SU-DHL-6 (cell line): ENCODE data around the gene C4BPB.

Source experiments
- EZH2phosphoT487 ChIP-seq: fragments of 200-600 bp; sonication (generic), shearing (Covaris generic); conservative IDR thresholded peaks from 2 replicates; pipeline ENCODE4 v1.6.1; 2018; ENCODE audit warnings: mild to moderate bottlenecking, antibody characterized with exemption, low read length, moderate library complexity, mixed read lengths
- TF ChIP-seq, protein P1 (sequence below): fragments of 200-600 bp; sonication (generic); IDR thresholded peaks from one replicate; pipeline ENCODE4 v1.5.1; 2017; ENCODE audit warnings: antibody characterized with exemption, mild to moderate bottlenecking, low read length, moderate library complexity; ENCODE audit not compliant: insufficient read depth, poor library complexity, severe bottlenecking

DNA sequence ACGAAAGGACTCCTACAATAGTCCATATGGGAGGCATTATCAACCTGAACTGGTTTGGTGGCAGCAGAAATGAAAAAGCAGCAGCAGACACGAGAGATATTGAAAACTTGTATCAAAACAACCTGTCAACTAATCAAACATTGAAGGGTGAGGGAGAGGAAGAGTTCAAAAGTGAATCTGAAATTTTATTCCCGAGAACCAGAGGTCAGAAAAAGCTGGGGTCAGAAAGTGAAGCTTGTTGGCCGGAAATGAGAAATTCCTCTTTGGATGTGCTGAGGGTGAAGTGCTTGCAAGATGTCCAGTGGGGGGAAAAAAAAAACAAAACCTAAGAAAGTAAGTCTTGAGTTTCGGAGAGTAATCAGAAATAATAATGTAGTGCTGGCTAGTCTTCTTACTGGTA lies 13.5 kb downstream of the C4BPB start:
- TF ChIP-seq, protein P1, sequence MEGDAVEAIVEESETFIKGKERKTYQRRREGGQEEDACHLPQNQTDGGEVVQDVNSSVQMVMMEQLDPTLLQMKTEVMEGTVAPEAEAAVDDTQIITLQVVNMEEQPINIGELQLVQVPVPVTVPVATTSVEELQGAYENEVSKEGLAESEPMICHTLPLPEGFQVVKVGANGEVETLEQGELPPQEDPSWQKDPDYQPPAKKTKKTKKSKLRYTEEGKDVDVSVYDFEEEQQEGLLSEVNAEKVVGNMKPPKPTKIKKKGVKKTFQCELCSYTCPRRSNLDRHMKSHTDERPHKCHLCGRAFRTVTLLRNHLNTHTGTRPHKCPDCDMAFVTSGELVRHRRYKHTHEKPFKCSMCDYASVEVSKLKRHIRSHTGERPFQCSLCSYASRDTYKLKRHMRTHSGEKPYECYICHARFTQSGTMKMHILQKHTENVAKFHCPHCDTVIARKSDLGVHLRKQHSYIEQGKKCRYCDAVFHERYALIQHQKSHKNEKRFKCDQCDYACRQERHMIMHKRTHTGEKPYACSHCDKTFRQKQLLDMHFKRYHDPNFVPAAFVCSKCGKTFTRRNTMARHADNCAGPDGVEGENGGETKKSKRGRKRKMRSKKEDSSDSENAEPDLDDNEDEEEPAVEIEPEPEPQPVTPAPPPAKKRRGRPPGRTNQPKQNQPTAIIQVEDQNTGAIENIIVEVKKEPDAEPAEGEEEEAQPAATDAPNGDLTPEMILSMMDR = no peak
- TF ChIP-seq EZH2phosphoT487 = no peak
